A549 (cell line): Measurements from ENCODE around the gene MT1A. TPM values are rescaled to one million over a fixed set of nuclear protein-coding genes. Genes with fewer than 3 reads are reported as not detected.
"Not testable (repeated sequence)": the region's sequence is repeated elsewhere in the genome, so short reads cannot be mapped to it uniquely, and the experiment has no call there.

Experiments
- ATAC-seq, 2 experiments: fragments of 200-7000 bp in 1 of 2; fragments of >200 bp in 1 of 2; cut with Nextera tagmentation in 1 of 2; cut with Tn5 transposase in 1 of 2; 3 replicates each; pipeline versions ENCODE4 v1.8.0 to v1.9.1; 2018 to 2020; ENCODE audit warnings: mild to moderate bottlenecking in 1 of 2, moderate library complexity in 1 of 2
- CTCF ChIA-PET: fragments of 300-600 bp; sonication (Branson Sonifier 250); formaldehyde crosslinking; extraction: SDS; loops from one replicate; lab custom pipeline; 2021; ENCODE audit warnings: antibody characterized with exemption, inconsistent platforms; lab: Yijun Ruan, JAX
- POLR2A ChIA-PET: fragments of 350-600 bp; formaldehyde crosslinking; extraction: SDS; loops from one replicate; lab custom pipeline; 2021; ENCODE audit warnings: antibody characterized with exemption, inconsistent platforms; lab: Yijun Ruan, JAX
- DNase-seq, 2 experiments: peaks; one replicate each; pipeline versions ENCODE4 v3.0.0 to v3.0.0-alpha.2; 2011 to 2016; ENCODE audit warnings: low read depth in 1 of 2, low spot score in 1 of 2
- FAIRE-seq: peaks from 2 replicates; lab custom pipeline; 2011; peaks lifted over from hg19 to GRCh38; lab: Jason Lieb, UNC
- H3K27ac ChIP-seq, 2 experiments: fragments of >200 bp; sonication (Bioruptor Twin); formaldehyde crosslinking; 3 replicates each; pipeline ENCODE4 v1.5.1; 2016 to 2017
- H3K4me1 ChIP-seq: fragments of >200 bp; sonication (Bioruptor Twin); formaldehyde crosslinking; 3 replicates; pipeline ENCODE4 v1.6.1; 2016
- H3K4me2 ChIP-seq: fragments of >200 bp; sonication (Bioruptor Twin); formaldehyde crosslinking; 3 replicates; pipeline ENCODE4 v1.6.1; 2016
- H3K4me3 ChIP-seq: fragments of >200 bp; sonication (Bioruptor Twin); formaldehyde crosslinking; 3 replicates; pipeline ENCODE4 v1.5.1; 2016
- H3K9me3 ChIP-seq: fragments of >200 bp; sonication (Bioruptor Twin); formaldehyde crosslinking; 3 replicates; pipeline ENCODE4 v1.6.1; 2016
- BHLHE40 ChIP-seq: IDR thresholded peaks from 2 replicates; pipeline ENCODE4 v1.6.1; 2012; ENCODE audit warnings: low read depth, low read length, inconsistent platforms
- JUN ChIP-seq, 2 experiments: fragments of >200 bp; sonication (Bioruptor Twin); formaldehyde crosslinking; IDR thresholded peaks; 2 replicates in 1 of 2; 3 replicates in 1 of 2; pipeline ENCODE4 v1.6.1; 2016 to 2017
- JUNB ChIP-seq: fragments of >200 bp; sonication (Bioruptor Twin); formaldehyde crosslinking; IDR thresholded peaks from 2 replicates; pipeline ENCODE4 v1.6.1; 2016
- KDM1A ChIP-seq: fragments of 200-600 bp; sonication (generic); IDR thresholded peaks from 2 replicates; pipeline ENCODE4 v1.6.1; 2016; ENCODE audit warnings: low read depth, mild to moderate bottlenecking
- MAZ ChIP-seq: fragments of 150-350 bp; IDR thresholded peaks from 2 replicates; pipeline ENCODE4 v1.6.1; 2014; ENCODE audit warnings: antibody characterized with exemption, low read depth, low read length, borderline replicate concordance
- MYC ChIP-seq: IDR thresholded peaks from 2 replicates; pipeline ENCODE4 v1.6.1; 2012; ENCODE audit warnings: mild to moderate bottlenecking, inconsistent platforms, low read length, improper control_type of control experiment, borderline replicate concordance
- NPAS2 ChIP-seq: fragments of 250-450 bp; sonication (Bioruptor Pico); IDR thresholded peaks from 2 replicates; pipeline ENCODE4 v1.8.0; 2022; ENCODE audit warnings: mild to moderate bottlenecking, moderate library complexity, borderline replicate concordance
- PHF8 ChIP-seq: fragments of 200-600 bp; sonication (generic); IDR thresholded peaks from 2 replicates; pipeline ENCODE4 v1.6.1; 2016; ENCODE audit warnings: low read depth, mild to moderate bottlenecking, antibody characterized with exemption, moderate library complexity, borderline replicate concordance
- RARB ChIP-seq: fragments of 250-450 bp; sonication (Bioruptor Pico); IDR thresholded peaks from 2 replicates; pipeline ENCODE4 v1.8.0; 2021; ENCODE audit warnings: mild to moderate bottlenecking, moderate library complexity
- RCOR1 ChIP-seq: fragments of 150-350 bp; IDR thresholded peaks from 2 replicates; pipeline ENCODE4 v1.6.1; 2014; ENCODE audit warnings: antibody characterized with exemption, low read length, low read depth
- RFX5 ChIP-seq: fragments of 450-650 bp; IDR thresholded peaks from 2 replicates; pipeline ENCODE4 v1.7.1; 2014; ENCODE audit warnings: antibody characterized with exemption, mild to moderate bottlenecking, moderate library complexity
- TFCP2L1 ChIP-seq: fragments of 250-450 bp; sonication (Bioruptor Pico); IDR thresholded peaks from 2 replicates; pipeline ENCODE4 v1.5.0; 2021; ENCODE audit warnings: mild to moderate bottlenecking
- TP53 ChIP-seq: fragments of 250-450 bp; sonication (Bioruptor Pico); IDR thresholded peaks from 2 replicates; pipeline ENCODE4 v1.5.0; 2021; ENCODE audit warnings: mild to moderate bottlenecking, moderate library complexity
- ZFP36 ChIP-seq: fragments of 450-650 bp; IDR thresholded peaks from 2 replicates; pipeline ENCODE4 v1.6.1; 2014; ENCODE audit warnings: borderline replicate concordance; ENCODE audit not compliant: partially characterized antibody
- WGBS: methylation state at CpG from one replicate; pipeline ENCODE4 v1.1.6; 2017; ENCODE audit errors: missing lambda C conversion rate; 5-methylcytosine and 5-hydroxymethylcytosine counted together
- polyA plus RNA-seq, 4 experiments: library from polyadenylated mRNA; depleted of rRNA in 3 of 4; stranded (reverse); fragments of >200 nt; fragmentation: RNase III in 1 of 4; extraction: RNeasy Plus Mini Kit Qiagen cat#74134 plus additional on column Dnase treatment in 1 of 4; gene quantifications; 2 replicates in 3 of 4; 3 replicates in 1 of 4; pipeline ENCODE4 v1.2.3, GENCODE V29; 2011 to 2017
- TF ChIP-seq, protein P1 (sequence below): fragments of 450-650 bp; IDR thresholded peaks from 2 replicates; pipeline ENCODE4 v1.6.1; 2014; ENCODE audit warnings: antibody characterized with exemption
- TF ChIP-seq, protein P2 (sequence below): fragments of 250-450 bp; sonication (Bioruptor Pico); IDR thresholded peaks from 2 replicates; pipeline ENCODE4 v1.5.0; 2021; ENCODE audit warnings: mild to moderate bottlenecking, moderate library complexity, borderline replicate concordance
- TF ChIP-seq, protein P3 (sequence below): fragments of 250-450 bp; sonication (Bioruptor Pico); IDR thresholded peaks from 2 replicates; pipeline ENCODE4 v1.5.0; 2020; ENCODE audit warnings: low read depth, mild to moderate bottlenecking, moderate library complexity
- TF ChIP-seq, protein P4 (sequence below): fragments of 200-600 bp; sonication (generic); IDR thresholded peaks from 2 replicates; pipeline ENCODE4 v1.6.1; 2016; ENCODE audit warnings: antibody characterized with exemption, mild to moderate bottlenecking, moderate library complexity
- TF ChIP-seq, protein P5 (sequence below): IDR thresholded peaks from 2 replicates; pipeline ENCODE4 v1.6.1; 2012
- TF ChIP-seq, protein P6 (sequence below): fragments of >200 bp; sonication (Bioruptor Twin); formaldehyde crosslinking; IDR thresholded peaks from 3 replicates; pipeline ENCODE4 v1.6.1; 2016

Gene MT1A
- polyA plus RNA-seq, 2 of the 4 experiments (the other 2 are of a cell fraction) = 5.3 to 12.8 TPM

DNA sequence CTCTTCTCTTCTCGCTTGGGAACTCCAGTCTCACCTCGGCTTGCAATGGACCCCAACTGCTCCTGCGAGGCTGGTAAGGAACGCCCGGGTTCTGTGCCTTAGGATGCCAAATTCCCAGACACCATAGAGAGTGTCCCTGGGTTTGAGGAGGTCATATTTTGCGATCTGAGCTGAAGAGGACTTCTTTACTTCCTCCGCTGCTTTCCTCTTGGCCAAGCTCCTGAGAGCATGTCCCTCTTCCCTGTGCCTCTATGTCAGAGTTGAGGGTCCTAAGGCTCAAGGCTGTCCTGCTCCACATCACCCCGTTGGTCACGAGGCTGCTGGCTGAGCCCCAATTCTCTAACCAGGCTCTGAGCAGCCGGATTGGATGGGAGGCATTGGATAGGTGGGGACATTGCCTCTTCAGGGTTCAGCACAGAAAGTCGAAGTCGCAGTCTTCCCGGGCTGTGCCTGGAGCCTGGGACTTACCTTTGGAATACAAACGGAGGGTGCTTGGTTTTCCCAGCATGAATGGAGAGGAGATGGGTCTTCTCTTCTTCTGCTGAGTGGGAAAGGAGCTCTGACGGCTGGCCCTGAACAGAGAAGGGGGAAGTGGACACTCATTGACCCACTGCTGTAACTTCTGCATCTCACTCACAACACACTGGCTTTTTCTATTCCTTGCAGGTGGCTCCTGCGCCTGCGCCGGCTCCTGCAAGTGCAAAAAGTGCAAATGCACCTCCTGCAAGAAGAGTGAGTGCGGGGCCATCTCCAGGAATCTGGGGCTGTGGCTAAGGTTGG lies 31.6 kb downstream of the MT1A start:
- no peak overlapping the region for H3K4me2 ChIP-seq
- no peak overlapping the region for H3K27ac ChIP-seq
- POLR2A ChIA-PET = no interaction called here
- CTCF ChIA-PET = interaction anchor here (0.9 to 4.9 kb wide), 3 partner anchors 26 to 193 kb away, joined by 3 to 51 read pairs (median 6); no protein-coding TSS in a partner anchor
- no peaks in the 10 kb centered on the region for H3K9me3 ChIP-seq
- ATAC-seq = no peak
- WGBS = 67% methylated on average over 18 of the region's 19 CpGs
- no peaks in the 10 kb centered on the region for H3K4me1 ChIP-seq
- no peak overlapping the region for H3K4me3 ChIP-seq
- no peak for TF ChIP-seq JUNB
- TF ChIP-seq BHLHE40 = no peak
- no peak for TF ChIP-seq JUN (IDR thresholded peaks at IDR 0.05)
- TF ChIP-seq MAZ = no peak
- TF ChIP-seq, protein P1, sequence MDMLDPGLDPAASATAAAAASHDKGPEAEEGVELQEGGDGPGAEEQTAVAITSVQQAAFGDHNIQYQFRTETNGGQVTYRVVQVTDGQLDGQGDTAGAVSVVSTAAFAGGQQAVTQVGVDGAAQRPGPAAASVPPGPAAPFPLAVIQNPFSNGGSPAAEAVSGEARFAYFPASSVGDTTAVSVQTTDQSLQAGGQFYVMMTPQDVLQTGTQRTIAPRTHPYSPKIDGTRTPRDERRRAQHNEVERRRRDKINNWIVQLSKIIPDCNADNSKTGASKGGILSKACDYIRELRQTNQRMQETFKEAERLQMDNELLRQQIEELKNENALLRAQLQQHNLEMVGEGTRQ = no peak
- TF ChIP-seq TFCP2L1 (CRISPR knock-in tag) = no peak
- TF ChIP-seq MYC = no peak
- TF ChIP-seq, protein P2, sequence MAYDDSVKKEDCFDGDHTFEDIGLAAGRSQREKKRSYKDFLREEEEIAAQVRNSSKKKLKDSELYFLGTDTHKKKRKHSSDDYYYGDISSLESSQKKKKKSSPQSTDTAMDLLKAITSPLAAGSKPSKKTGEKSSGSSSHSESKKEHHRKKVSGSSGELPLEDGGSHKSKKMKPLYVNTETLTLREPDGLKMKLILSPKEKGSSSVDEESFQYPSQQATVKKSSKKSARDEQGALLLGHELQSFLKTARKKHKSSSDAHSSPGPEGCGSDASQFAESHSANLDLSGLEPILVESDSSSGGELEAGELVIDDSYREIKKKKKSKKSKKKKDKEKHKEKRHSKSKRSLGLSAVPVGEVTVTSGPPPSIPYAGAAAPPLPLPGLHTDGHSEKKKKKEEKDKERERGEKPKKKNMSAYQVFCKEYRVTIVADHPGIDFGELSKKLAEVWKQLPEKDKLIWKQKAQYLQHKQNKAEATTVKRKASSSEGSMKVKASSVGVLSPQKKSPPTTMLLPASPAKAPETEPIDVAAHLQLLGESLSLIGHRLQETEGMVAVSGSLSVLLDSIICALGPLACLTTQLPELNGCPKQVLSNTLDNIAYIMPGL (CRISPR knock-in tag) = no peak
- no peak for TF ChIP-seq TP53
- TF ChIP-seq KDM1A = no peak
- TF ChIP-seq, protein P3, sequence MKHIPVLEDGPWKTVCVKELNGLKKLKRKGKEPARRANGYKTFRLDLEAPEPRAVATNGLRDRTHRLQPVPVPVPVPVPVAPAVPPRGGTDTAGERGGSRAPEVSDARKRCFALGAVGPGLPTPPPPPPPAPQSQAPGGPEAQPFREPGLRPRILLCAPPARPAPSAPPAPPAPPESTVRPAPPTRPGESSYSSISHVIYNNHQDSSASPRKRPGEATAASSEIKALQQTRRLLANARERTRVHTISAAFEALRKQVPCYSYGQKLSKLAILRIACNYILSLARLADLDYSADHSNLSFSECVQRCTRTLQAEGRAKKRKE (CRISPR knock-in tag) = no peak
- TF ChIP-seq RARB (CRISPR knock-in tag) = no peak
- TF ChIP-seq RFX5 = no peak
- TF ChIP-seq, protein P4, sequence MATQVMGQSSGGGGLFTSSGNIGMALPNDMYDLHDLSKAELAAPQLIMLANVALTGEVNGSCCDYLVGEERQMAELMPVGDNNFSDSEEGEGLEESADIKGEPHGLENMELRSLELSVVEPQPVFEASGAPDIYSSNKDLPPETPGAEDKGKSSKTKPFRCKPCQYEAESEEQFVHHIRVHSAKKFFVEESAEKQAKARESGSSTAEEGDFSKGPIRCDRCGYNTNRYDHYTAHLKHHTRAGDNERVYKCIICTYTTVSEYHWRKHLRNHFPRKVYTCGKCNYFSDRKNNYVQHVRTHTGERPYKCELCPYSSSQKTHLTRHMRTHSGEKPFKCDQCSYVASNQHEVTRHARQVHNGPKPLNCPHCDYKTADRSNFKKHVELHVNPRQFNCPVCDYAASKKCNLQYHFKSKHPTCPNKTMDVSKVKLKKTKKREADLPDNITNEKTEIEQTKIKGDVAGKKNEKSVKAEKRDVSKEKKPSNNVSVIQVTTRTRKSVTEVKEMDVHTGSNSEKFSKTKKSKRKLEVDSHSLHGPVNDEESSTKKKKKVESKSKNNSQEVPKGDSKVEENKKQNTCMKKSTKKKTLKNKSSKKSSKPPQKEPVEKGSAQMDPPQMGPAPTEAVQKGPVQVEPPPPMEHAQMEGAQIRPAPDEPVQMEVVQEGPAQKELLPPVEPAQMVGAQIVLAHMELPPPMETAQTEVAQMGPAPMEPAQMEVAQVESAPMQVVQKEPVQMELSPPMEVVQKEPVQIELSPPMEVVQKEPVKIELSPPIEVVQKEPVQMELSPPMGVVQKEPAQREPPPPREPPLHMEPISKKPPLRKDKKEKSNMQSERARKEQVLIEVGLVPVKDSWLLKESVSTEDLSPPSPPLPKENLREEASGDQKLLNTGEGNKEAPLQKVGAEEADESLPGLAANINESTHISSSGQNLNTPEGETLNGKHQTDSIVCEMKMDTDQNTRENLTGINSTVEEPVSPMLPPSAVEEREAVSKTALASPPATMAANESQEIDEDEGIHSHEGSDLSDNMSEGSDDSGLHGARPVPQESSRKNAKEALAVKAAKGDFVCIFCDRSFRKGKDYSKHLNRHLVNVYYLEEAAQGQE = no peak
- TF ChIP-seq PHF8 = no peak
- TF ChIP-seq, protein P5, sequence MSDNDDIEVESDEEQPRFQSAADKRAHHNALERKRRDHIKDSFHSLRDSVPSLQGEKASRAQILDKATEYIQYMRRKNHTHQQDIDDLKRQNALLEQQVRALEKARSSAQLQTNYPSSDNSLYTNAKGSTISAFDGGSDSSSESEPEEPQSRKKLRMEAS = no peak
- no peak for TF ChIP-seq NPAS2 (CRISPR knock-in tag)
- TF ChIP-seq RCOR1 = no peak
- TF ChIP-seq ZFP36 = no peak
- no peak for FAIRE-seq
- no peak for DNase-seq

DNA sequence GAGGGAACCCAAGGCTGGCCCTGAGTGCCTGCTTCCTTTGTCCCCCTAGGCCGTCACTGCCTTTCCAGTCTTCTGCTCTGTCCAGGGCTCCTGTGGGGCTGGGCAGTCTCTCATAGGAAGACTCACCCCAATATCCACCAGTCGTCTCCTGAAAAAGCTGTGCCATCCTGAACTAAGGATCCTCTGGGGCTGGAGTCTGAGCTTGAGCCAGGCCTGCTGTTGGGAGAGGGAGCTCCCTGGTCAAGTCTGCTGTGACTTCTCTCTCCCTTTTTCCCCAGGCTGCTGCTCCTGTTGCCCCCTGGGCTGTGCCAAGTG lies 32.1 kb downstream of the MT1A start:
- H3K4me1 ChIP-seq = no peaks in the 10 kb centered on the region
- no peak overlapping the region for H3K4me2 ChIP-seq
- no peak overlapping the region for H3K27ac ChIP-seq
- no peak for TF ChIP-seq NPAS2 (CRISPR knock-in tag)
- TF ChIP-seq, protein P6, sequence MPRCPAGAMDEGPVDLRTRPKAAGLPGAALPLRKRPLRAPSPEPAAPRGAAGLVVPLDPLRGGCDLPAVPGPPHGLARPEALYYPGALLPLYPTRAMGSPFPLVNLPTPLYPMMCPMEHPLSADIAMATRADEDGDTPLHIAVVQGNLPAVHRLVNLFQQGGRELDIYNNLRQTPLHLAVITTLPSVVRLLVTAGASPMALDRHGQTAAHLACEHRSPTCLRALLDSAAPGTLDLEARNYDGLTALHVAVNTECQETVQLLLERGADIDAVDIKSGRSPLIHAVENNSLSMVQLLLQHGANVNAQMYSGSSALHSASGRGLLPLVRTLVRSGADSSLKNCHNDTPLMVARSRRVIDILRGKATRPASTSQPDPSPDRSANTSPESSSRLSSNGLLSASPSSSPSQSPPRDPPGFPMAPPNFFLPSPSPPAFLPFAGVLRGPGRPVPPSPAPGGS = no peak
- TF ChIP-seq, all 56 proteins: peak for 0
- no peak for DNase-seq
- H3K9me3 ChIP-seq = no peaks in the 10 kb centered on the region
- POLR2A ChIA-PET = no interaction called here
- no peak for ATAC-seq
- 68% methylated on average over 2 of the region's 2 CpGs for WGBS
- FAIRE-seq = no peak
- H3K4me3 ChIP-seq = no peak overlapping the region
- CTCF ChIA-PET = interaction anchor here (0.9 to 4.9 kb wide), 3 partner anchors 27 to 193 kb away, joined by 3 to 51 read pairs (median 6); no protein-coding TSS in a partner anchor

DNA sequence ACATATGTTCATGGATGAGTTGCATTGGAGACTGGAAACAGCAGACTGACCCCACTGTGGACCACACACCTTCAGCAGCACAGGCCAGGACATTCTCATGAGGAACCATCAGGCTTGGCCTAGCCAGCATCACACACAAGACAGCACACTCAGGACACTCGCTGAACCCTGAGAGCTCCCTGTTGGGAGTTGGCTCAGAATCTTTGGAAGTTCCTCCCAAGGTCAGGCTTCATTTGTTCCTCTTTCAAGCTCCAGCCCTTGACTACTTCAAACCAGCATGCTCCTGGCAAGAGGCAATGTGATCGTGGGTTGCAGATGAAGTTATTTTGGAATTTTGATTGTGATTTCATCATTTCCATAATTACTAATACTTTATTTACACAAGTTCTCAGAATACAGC lies 33.2 kb downstream of the MT1A start:
- H3K4me3 ChIP-seq, H3K4me1 ChIP-seq, H3K9me3 ChIP-seq, POLR2A ChIA-PET, DNase-seq, ATAC-seq, H3K27ac ChIP-seq, H3K4me2 ChIP-seq: not testable (repeated sequence)
- 25% methylated on average over 2 of the region's 2 CpGs for WGBS
- FAIRE-seq = peak; percentile 46
- CTCF ChIA-PET = interaction anchor here (0.7 to 4.9 kb wide), 3 partner anchors 14 to 122 kb away, joined by 3 to 51 read pairs (median 6); partner anchors contain the start of gene MT1F

DNA sequence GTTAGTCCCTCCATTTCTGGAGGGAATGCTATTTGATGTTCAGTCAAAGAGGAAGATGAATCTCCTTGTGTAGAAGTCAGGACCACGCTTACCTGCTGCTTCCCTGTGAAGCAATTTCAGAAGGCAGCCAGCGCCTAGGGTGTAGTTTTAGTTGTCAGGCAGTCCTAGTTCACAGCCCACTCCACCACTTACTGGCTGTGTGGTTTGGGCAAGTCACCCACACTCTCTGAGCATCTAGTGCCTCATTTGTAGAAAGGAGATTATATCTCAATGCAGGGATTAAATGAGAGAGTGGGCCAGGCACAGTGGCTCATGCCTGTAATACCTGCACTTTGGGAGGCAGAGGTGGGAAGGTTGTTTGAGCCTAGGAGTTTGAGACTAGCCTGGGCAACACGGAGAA lies 33.7 kb downstream of the MT1A start:
- CTCF ChIA-PET = interaction anchor here (1.7 to 4.9 kb wide), 3 partner anchors 14 to 61 kb away, joined by 6 to 51 read pairs (median 7); partner anchors contain the start of gene MT1F
- 60% methylated on average over 3 of the region's 3 CpGs for WGBS
- H3K4me1 ChIP-seq, H3K4me2 ChIP-seq, H3K4me3 ChIP-seq, H3K9me3 ChIP-seq, DNase-seq, ATAC-seq, H3K27ac ChIP-seq, FAIRE-seq, POLR2A ChIA-PET: not testable (repeated sequence)
